ENCODE data around the gene CAPN5. TPM values are rescaled to one million over a fixed set of nuclear protein-coding genes. Genes with fewer than 3 reads are reported as not detected.
A peak's percentile ranks its signal among the peaks of the same experiment; 100 is the strongest.

The CAPN5 gene
- total and polyA plus RNA-seq, 2 of the 8 experiments (the other 6 are each of a cell fraction or from before 2014, with no cell fraction given), result 21.5 to 22.4 TPM

DNA sequence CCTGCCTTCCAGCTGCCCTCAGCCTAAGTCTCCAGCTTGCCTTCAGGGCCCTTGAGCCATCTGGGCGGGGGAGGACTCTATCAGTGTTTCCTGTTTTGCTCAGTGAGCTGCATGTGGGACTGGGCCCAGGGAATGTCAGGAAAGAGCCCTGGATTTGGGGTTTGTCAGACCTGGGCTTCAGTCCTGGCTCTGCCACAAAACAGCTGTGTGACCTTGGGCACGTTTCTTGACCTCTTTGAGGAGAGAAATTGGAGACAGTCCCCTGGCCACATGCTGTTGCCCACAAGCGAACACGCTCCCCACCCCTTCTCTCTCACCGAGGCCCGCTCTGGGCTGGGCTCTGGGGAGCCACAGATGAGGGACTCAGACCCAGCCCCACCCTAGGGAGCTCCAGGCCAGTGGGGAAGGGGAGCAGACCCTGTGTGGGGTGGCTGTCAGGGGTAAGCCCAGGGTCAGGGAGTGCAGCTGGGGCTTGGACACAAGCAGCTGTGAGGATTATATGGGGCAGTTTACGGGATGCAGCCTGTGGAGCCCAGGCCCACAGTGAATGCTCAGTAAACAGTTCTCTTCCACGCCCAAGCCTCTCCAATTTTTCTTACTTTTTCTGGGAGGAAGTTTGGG is 73.6 kb downstream of the CAPN5 start:
- no peak overlapping the region for H2BK15ac ChIP-seq (ENCODE audit: low read length)
- H3K79me1 ChIP-seq (ENCODE audit: low read depth, low read length), result no peaks in the 10 kb centered on the region
- no peak overlapping the region for H2BK20ac ChIP-seq (ENCODE audit: low read length)
- H3K27ac ChIP-seq (ENCODE audit: low read depth, low read length), result no peak overlapping the region
- no peak overlapping the region for H3K4me3 ChIP-seq (ENCODE audit: extremely low read depth in 1 of 4, insufficient read depth in 2 of 4, low read depth in 3 of 4, low read length in 4 of 4)
- H3K23ac ChIP-seq (ENCODE audit: insufficient read length), result no peak overlapping the region
- no peak overlapping the region for H2AK5ac ChIP-seq (ENCODE audit: low read depth, low read length)
- no peak overlapping the region; the same call in 1 of the 2 replicates for H2BK12ac ChIP-seq (ENCODE audit: low read depth, low read length)
- H3K56ac ChIP-seq (replicated peaks; ENCODE audit: insufficient read length, low read depth, low read length), result no peak overlapping the region
- FAIRE-seq (peak; percentile 13), DNase-seq (ENCODE audit: low read depth in 1 of 2, low spot score in 2 of 2) (peak; percentile 9 to 54)
- ChIA-PET POLR2A (ENCODE audit: partially characterized antibody) (interaction anchor here (0.7 to 1.7 kb wide), 5 partner anchors 8 to 47 kb away, joined by 3 to 6 read pairs (median 3); no protein-coding TSS in a partner anchor), CTCF (ENCODE audit: partially characterized antibody) (interaction anchor here (0.6 to 6.0 kb wide), 11 partner anchors 9 to 632 kb away, joined by 3 to 48 read pairs (median 4); partner anchors contain the start of gene MYO7A)
- no peaks in the 10 kb centered on the region for H3K27me3 ChIP-seq (replicated peaks in 1 of 4; ENCODE audit: control insufficient read depth in 3 of 4, extremely low read depth in 1 of 4, insufficient read depth in 3 of 4, low read length in 3 of 4)
- 57% methylated on average over 8 of the region's 8 CpGs; no CpG with 5 or more reads in 1 of the 2 experiments for WGBS, 2 experiments (ENCODE audit: extremely low coverage in 1 of 2, insufficient coverage in 1 of 2, insufficient read length in 1 of 2, insufficient replicate concordance in 2 of 2, low coverage in 1 of 2, low lambda C conversion rate in 2 of 2, missing lambda C conversion rate in 1 of 2)
- peaks cover 0 to 9% (median 3%) of the 10 kb centered on the region in 4 experiments; a peak in 4 of 7 replicates for H3K4me1 ChIP-seq (replicated peaks in 1 of 4; ENCODE audit: control insufficient read depth in 3 of 4, insufficient read depth in 4 of 4, low read length in 3 of 4)
- no peaks in the 10 kb centered on the region for H3K79me2 ChIP-seq (ENCODE audit: control insufficient read depth in 1 of 2, insufficient read depth in 2 of 2, low read length in 2 of 2)
- no peak overlapping the region; the same call in 1 of the 2 replicates for H2BK5ac ChIP-seq (ENCODE audit: low read depth, low read length)
- H4K5ac ChIP-seq (ENCODE audit: insufficient read length, low read depth, low read length), result peak overlapping the region; percentile 29
- peak overlapping the region; percentile 23; the same call in 1 of the 2 replicates for H4K8ac ChIP-seq (ENCODE audit: extremely low read depth, insufficient read depth, low read length)
- no peak overlapping the region; a peak in 1 of 4 replicates for H3K4me2 ChIP-seq (ENCODE audit: insufficient read depth in 1 of 2, low read depth in 2 of 2, low read length in 2 of 2)
- no peak overlapping the region for H2BK120ac ChIP-seq (replicated peaks; ENCODE audit: low read depth, low read length)
- H3K4ac ChIP-seq (replicated peaks; ENCODE audit: insufficient read length, low read depth, low read length), result no peak overlapping the region
- no peak overlapping the region; the same call in 1 of the 2 replicates for H3K18ac ChIP-seq (ENCODE audit: extremely low read depth, low read length)
- no peak overlapping the region; the same call in 1 of the 2 replicates for H2AFZ ChIP-seq (ENCODE audit: low read length)
- H3K36me3 ChIP-seq (ENCODE audit: control insufficient read depth in 2 of 4, insufficient read depth in 4 of 4, low read length in 3 of 4), result no peaks in the 10 kb centered on the region
- H3K9ac ChIP-seq (replicated peaks in 1 of 4; ENCODE audit: extremely low read depth in 1 of 4, low read depth in 3 of 4, low read length in 3 of 4), result no peak overlapping the region
- H3K9me3 ChIP-seq (ENCODE audit: insufficient read depth in 2 of 2, low read depth in 1 of 2, low read length in 1 of 2), result no peaks in the 10 kb centered on the region
- H4K20me1 ChIP-seq (replicated peaks in 1 of 2; ENCODE audit: control insufficient read depth in 1 of 2, insufficient read depth in 2 of 2, low read length in 2 of 2), result no peaks in the 10 kb centered on the region
- H3K14ac ChIP-seq (ENCODE audit: insufficient read length), result no peak overlapping the region
- no peak overlapping the region for H4K91ac ChIP-seq (replicated peaks; ENCODE audit: insufficient read length, low read length)
- H3K23me2 ChIP-seq (ENCODE audit: low read depth, low read length), result no peaks in the 10 kb centered on the region
- TF ChIP-seq SIN3A (conservative IDR thresholded peaks at IDR 0.05 in 1 of 2, IDR thresholded peaks at IDR 0.05 in 1 of 2; ENCODE audit: low read depth in 1 of 2, low read length in 2 of 2) (0 out of 4 replicates have a peak, but pooled peaks have one; percentile 37 to 38), CREB1 (IDR thresholded peaks at IDR 0.05) (no peak), TCF12 (IDR thresholded peaks at IDR 0.05; ENCODE audit: low read depth, low read length) (0 out of 2 replicates have a peak, but pooled peaks have one; percentile 9)
